ENCODE data around the gene UVRAG. TPM values are rescaled to one million over a fixed set of nuclear protein-coding genes. Genes with fewer than 3 reads are reported as not detected.

Gene UVRAG
- total RNA-seq, 1 donor from 2014 or later = 20.2 TPM

GRCh38 chr11:75809111-75809510, 5.9 kb upstream of the UVRAG start:
- Mint-ChIP-seq H3K9me3 (ENCODE audit: unreplicated experiment) (no peaks in the 10 kb centered on the region), H3K4me1 (ENCODE audit: unreplicated experiment) (peaks cover 7% of the 10 kb centered on the region), H3K36me3 (ENCODE audit: unreplicated experiment) (peaks cover 2% of the 10 kb centered on the region), H3K27ac (ENCODE audit: unreplicated experiment) (no peak overlapping the region), H3K4me3 (ENCODE audit: unreplicated experiment) (no peak overlapping the region), H3K27me3 (ENCODE audit: unreplicated experiment) (no peaks in the 10 kb centered on the region)
- TF ChIP-seq, protein P1, sequence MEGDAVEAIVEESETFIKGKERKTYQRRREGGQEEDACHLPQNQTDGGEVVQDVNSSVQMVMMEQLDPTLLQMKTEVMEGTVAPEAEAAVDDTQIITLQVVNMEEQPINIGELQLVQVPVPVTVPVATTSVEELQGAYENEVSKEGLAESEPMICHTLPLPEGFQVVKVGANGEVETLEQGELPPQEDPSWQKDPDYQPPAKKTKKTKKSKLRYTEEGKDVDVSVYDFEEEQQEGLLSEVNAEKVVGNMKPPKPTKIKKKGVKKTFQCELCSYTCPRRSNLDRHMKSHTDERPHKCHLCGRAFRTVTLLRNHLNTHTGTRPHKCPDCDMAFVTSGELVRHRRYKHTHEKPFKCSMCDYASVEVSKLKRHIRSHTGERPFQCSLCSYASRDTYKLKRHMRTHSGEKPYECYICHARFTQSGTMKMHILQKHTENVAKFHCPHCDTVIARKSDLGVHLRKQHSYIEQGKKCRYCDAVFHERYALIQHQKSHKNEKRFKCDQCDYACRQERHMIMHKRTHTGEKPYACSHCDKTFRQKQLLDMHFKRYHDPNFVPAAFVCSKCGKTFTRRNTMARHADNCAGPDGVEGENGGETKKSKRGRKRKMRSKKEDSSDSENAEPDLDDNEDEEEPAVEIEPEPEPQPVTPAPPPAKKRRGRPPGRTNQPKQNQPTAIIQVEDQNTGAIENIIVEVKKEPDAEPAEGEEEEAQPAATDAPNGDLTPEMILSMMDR (IDR thresholded peaks at IDR 0.05) = no peak
- no peak for DNase-seq (ENCODE audit: extremely low spot score, unreplicated experiment)

DNA sequence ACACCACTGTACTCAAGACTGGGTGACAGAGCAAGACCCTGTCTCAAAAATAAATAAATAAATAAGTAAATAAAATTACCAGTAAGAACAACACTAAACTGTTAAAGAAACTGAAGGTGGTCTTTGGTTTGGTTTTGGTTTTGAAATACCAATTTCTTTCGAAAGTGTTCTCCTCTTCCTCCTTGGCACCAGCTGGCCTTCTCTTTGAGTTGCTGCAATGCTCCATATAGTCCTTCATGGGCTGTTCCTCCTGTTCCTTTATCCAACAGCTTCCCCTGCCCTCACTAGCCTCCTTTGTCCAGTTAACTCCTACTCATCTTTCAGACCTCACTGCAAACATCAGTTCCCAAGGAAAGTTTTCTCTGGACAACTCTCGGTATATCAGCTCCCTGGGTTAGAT, 5.0 kb upstream of the UVRAG start:
- Mint-ChIP-seq H3K36me3 (ENCODE audit: unreplicated experiment) (peaks cover 2% of the 10 kb centered on the region), H3K27me3 (ENCODE audit: unreplicated experiment) (no peaks in the 10 kb centered on the region), H3K27ac (ENCODE audit: unreplicated experiment) (no peak overlapping the region), H3K4me1 (ENCODE audit: unreplicated experiment) (peaks cover 7% of the 10 kb centered on the region), H3K4me3 (ENCODE audit: unreplicated experiment) (no peak overlapping the region), H3K9me3 (ENCODE audit: unreplicated experiment) (no peaks in the 10 kb centered on the region)
- TF ChIP-seq, protein P1 (IDR thresholded peaks at IDR 0.05) = no peak
- no peak for DNase-seq (ENCODE audit: extremely low spot score, unreplicated experiment)

- H3K36me3 Mint-ChIP-seq (ENCODE audit: unreplicated experiment) = peaks cover 2% of the 10 kb centered on the region
- peaks cover 7% of the 10 kb centered on the region for H3K4me1 Mint-ChIP-seq (ENCODE audit: unreplicated experiment)
- no peak for DNase-seq (ENCODE audit: extremely low spot score, unreplicated experiment)
- H3K27me3 Mint-ChIP-seq (ENCODE audit: unreplicated experiment) = no peaks in the 10 kb centered on the region
- no peak overlapping the region for H3K4me3 Mint-ChIP-seq (ENCODE audit: unreplicated experiment)
- H3K27ac Mint-ChIP-seq (ENCODE audit: unreplicated experiment) = no peak overlapping the region
- no peaks in the 10 kb centered on the region for H3K9me3 Mint-ChIP-seq (ENCODE audit: unreplicated experiment)
- TF ChIP-seq, protein P1 (IDR thresholded peaks at IDR 0.05) = no peak
Observed at GRCh38 chr11:75810637-75811390, 4.2 kb upstream of the UVRAG start.

- no peaks in the 10 kb centered on the region for H3K9me3 Mint-ChIP-seq (ENCODE audit: unreplicated experiment)
- DNase-seq (ENCODE audit: extremely low spot score, unreplicated experiment) = no peak
- TF ChIP-seq, protein P1 (IDR thresholded peaks at IDR 0.05) = no peak
- peaks cover 7% of the 10 kb centered on the region for H3K4me1 Mint-ChIP-seq (ENCODE audit: unreplicated experiment)
- no peaks in the 10 kb centered on the region for H3K27me3 Mint-ChIP-seq (ENCODE audit: unreplicated experiment)
- peaks cover 2% of the 10 kb centered on the region for H3K36me3 Mint-ChIP-seq (ENCODE audit: unreplicated experiment)
- no peak overlapping the region for H3K27ac Mint-ChIP-seq (ENCODE audit: unreplicated experiment)
- H3K4me3 Mint-ChIP-seq (ENCODE audit: unreplicated experiment) = no peak overlapping the region
Observed at GRCh38 chr11:75811485-75811884, 3.5 kb upstream of the UVRAG start.

- Mint-ChIP-seq H3K4me3 (ENCODE audit: unreplicated experiment) (no peak overlapping the region), H3K9me3 (ENCODE audit: unreplicated experiment) (no peaks in the 10 kb centered on the region), H3K27ac (ENCODE audit: unreplicated experiment) (no peak overlapping the region), H3K36me3 (ENCODE audit: unreplicated experiment) (peaks cover 2% of the 10 kb centered on the region), H3K27me3 (ENCODE audit: unreplicated experiment) (no peaks in the 10 kb centered on the region), H3K4me1 (ENCODE audit: unreplicated experiment) (peaks cover 7% of the 10 kb centered on the region)
- TF ChIP-seq, protein P1 (IDR thresholded peaks at IDR 0.05) = no peak
- no peak for DNase-seq (ENCODE audit: extremely low spot score, unreplicated experiment)
Observed at GRCh38 chr11:75812542-75813040, 2.4 kb upstream of the UVRAG start.

All from osteocyte (in vitro differentiated cells).